H1 (cell line): ENCODE data around the gene RIMS3. TPM values are rescaled to one million over a fixed set of nuclear protein-coding genes. Genes with fewer than 3 reads are reported as not detected.
"Not testable (repeated sequence)": the region's sequence is repeated elsewhere in the genome, so short reads cannot be mapped to it uniquely, and the experiment has no call there.

Experiments
- CTCF ChIA-PET: fragments of 300-600 bp; sonication (Branson Sonifier 250); formaldehyde crosslinking; loops from one replicate; lab custom pipeline; 2021; ENCODE audit not compliant: partially characterized antibody; lab: Charles Lee
- POLR2A ChIA-PET: fragments of 300-600 bp; sonication (Branson Sonifier 250); formaldehyde crosslinking; loops from one replicate; lab custom pipeline; 2021; ENCODE audit warnings: inconsistent platforms; ENCODE audit not compliant: partially characterized antibody; lab: Charles Lee
- DNase-seq, 2 experiments: peaks; one replicate each; pipeline versions ENCODE4 v3.0.0 to v3.0.0-alpha.2; 2010 to 2022; ENCODE audit warnings: low spot score in 2 of 2, low read depth in 1 of 2, mixed read lengths in 1 of 2
- FAIRE-seq: peaks from 2 replicates; lab custom pipeline; 2011; peaks lifted over from hg19 to GRCh38; lab: Jason Lieb, UNC
- H2AFZ ChIP-seq: 2 replicates; pipeline ENCODE4 v1.8.1; 2012; ENCODE audit warnings: low read length, inconsistent platforms
- H2AK5ac ChIP-seq: 2 replicates; pipeline ENCODE4 v1.6.1; 2013; ENCODE audit warnings: low read depth, low read length
- H2BK120ac ChIP-seq: replicated peaks from 2 replicates; pipeline ENCODE3; 2013; ENCODE audit warnings: low read depth, low read length, inconsistent platforms
- H2BK12ac ChIP-seq: 2 replicates; pipeline ENCODE4 v1.6.1; 2013; ENCODE audit warnings: low read depth, low read length
- H2BK15ac ChIP-seq: 2 replicates; pipeline ENCODE4 v1.6.1; 2013; ENCODE audit warnings: low read length
- H2BK20ac ChIP-seq: 2 replicates; pipeline ENCODE4 v1.6.1; 2013; ENCODE audit warnings: low read length
- H2BK5ac ChIP-seq: 2 replicates; pipeline ENCODE4 v1.6.1; 2013; ENCODE audit warnings: low read depth, low read length
- H3K14ac ChIP-seq: 2 replicates; pipeline ENCODE4 v1.6.1; 2013; ENCODE audit warnings: inconsistent platforms; ENCODE audit not compliant: insufficient read length
- H3K18ac ChIP-seq: 2 replicates; pipeline ENCODE4 v1.6.1; 2013; ENCODE audit warnings: low read length; ENCODE audit errors: extremely low read depth
- H3K23ac ChIP-seq: 2 replicates; pipeline ENCODE4 v1.6.1; 2013; ENCODE audit warnings: inconsistent platforms; ENCODE audit not compliant: insufficient read length
- H3K23me2 ChIP-seq: 2 replicates; pipeline ENCODE4 v1.6.1; 2013; ENCODE audit warnings: low read depth, low read length
- H3K27ac ChIP-seq: 2 replicates; pipeline ENCODE4 v1.6.1; 2011; ENCODE audit warnings: low read depth, low read length, inconsistent platforms
- H3K27me3 ChIP-seq, 4 experiments: replicated peaks in 1 of 4; 1 replicate in 1 of 4; 2 replicates in 3 of 4; pipeline versions ENCODE4 v1.6.1 to v1.8.1; 2011 to 2013; ENCODE audit warnings: low read length in 3 of 4, mild to moderate bottlenecking in 3 of 4, inconsistent platforms in 2 of 4, mixed read lengths in 2 of 4, moderate library complexity in 1 of 4; ENCODE audit not compliant: control insufficient read depth in 3 of 4, insufficient read depth in 3 of 4; ENCODE audit errors: extremely low read depth in 1 of 4
- H3K36me3 ChIP-seq, 4 experiments: 2 replicates each; pipeline versions ENCODE4 v1.6.1 to v1.8.1; 2011 to 2013; ENCODE audit warnings: mild to moderate bottlenecking in 4 of 4, low read length in 3 of 4, moderate library complexity in 2 of 4, control low read depth in 1 of 4, inconsistent platforms in 1 of 4; ENCODE audit not compliant: insufficient read depth in 4 of 4, control insufficient read depth in 2 of 4
- H3K4ac ChIP-seq: replicated peaks from 2 replicates; pipeline ENCODE3; 2013; ENCODE audit warnings: low read length, low read depth, mixed read lengths, inconsistent platforms; ENCODE audit not compliant: insufficient read length
- H3K4me1 ChIP-seq, 4 experiments: replicated peaks in 1 of 4; 1 replicate in 1 of 4; 2 replicates in 3 of 4; pipeline versions ENCODE4 v1.6.1 to v1.8.1; 2011 to 2013; ENCODE audit warnings: low read length in 3 of 4, inconsistent platforms in 2 of 4, mixed read lengths in 1 of 4; ENCODE audit not compliant: insufficient read depth in 4 of 4, control insufficient read depth in 3 of 4
- H3K4me2 ChIP-seq, 2 experiments: 2 replicates each; pipeline versions ENCODE4 v1.6.1 to v1.8.1; 2011 to 2013; ENCODE audit warnings: low read depth in 2 of 2, low read length in 2 of 2, control low read depth in 1 of 2, inconsistent platforms in 1 of 2, mild to moderate bottlenecking in 1 of 2; ENCODE audit not compliant: insufficient read depth in 1 of 2
- H3K4me3 ChIP-seq, 4 experiments: fragments of 200-600, 300-600 bp in 1 of 4; sonication (generic), shearing (Covaris generic), sonication (Bioruptor Twin) in 1 of 4; 2 replicates each; pipeline versions ENCODE4 v1.5.1 to v1.8.1; 2011 to 2016; ENCODE audit warnings: low read length in 4 of 4, low read depth in 3 of 4, control low read depth in 2 of 4, inconsistent platforms in 2 of 4, mild to moderate bottlenecking in 2 of 4, mixed read lengths in 1 of 4, moderate library complexity in 1 of 4; ENCODE audit not compliant: insufficient read depth in 2 of 4; ENCODE audit errors: extremely low read depth in 1 of 4
- H3K56ac ChIP-seq: replicated peaks from 2 replicates; pipeline ENCODE3; 2013; ENCODE audit warnings: low read depth, mild to moderate bottlenecking, mixed read lengths, low read length, inconsistent platforms; ENCODE audit not compliant: insufficient read length
- H3K79me1 ChIP-seq: 2 replicates; pipeline ENCODE4 v1.6.1; 2013; ENCODE audit warnings: low read depth, low read length, control low read depth
- H3K79me2 ChIP-seq, 2 experiments: 2 replicates each; pipeline versions ENCODE4 v1.6.1 to v1.8.1; 2012 to 2013; ENCODE audit warnings: low read length in 2 of 2, mild to moderate bottlenecking in 2 of 2, inconsistent platforms in 1 of 2; ENCODE audit not compliant: insufficient read depth in 2 of 2, control insufficient read depth in 1 of 2
- H3K9ac ChIP-seq, 4 experiments: replicated peaks in 1 of 4; 1 replicate in 1 of 4; 2 replicates in 3 of 4; pipeline versions ENCODE4 v1.6.1 to v1.8.1; 2011 to 2013; ENCODE audit warnings: low read depth in 3 of 4, low read length in 3 of 4, control low read depth in 2 of 4, mild to moderate bottlenecking in 2 of 4, moderate library complexity in 2 of 4, inconsistent platforms in 1 of 4; ENCODE audit errors: extremely low read depth in 1 of 4
- H3K9me3 ChIP-seq, 2 experiments: 2 replicates each; pipeline versions ENCODE4 v1.6.1 to v1.8.1; 2012 to 2013; ENCODE audit warnings: mild to moderate bottlenecking in 2 of 2, moderate library complexity in 2 of 2, control low read depth in 1 of 2, inconsistent platforms in 1 of 2, low read depth in 1 of 2, low read length in 1 of 2, mixed read lengths in 1 of 2; ENCODE audit not compliant: insufficient read depth in 2 of 2
- H4K20me1 ChIP-seq, 2 experiments: replicated peaks in 1 of 2; 2 replicates each; pipeline versions ENCODE3 to v1.8.1; 2011 to 2013; ENCODE audit warnings: inconsistent platforms in 2 of 2, low read length in 2 of 2, mild to moderate bottlenecking in 1 of 2; ENCODE audit not compliant: insufficient read depth in 2 of 2, control insufficient read depth in 1 of 2
- H4K5ac ChIP-seq: 2 replicates; pipeline ENCODE4 v1.6.1; 2013; ENCODE audit warnings: low read length, low read depth, mixed read lengths, inconsistent platforms; ENCODE audit not compliant: insufficient read length
- H4K8ac ChIP-seq: 2 replicates; pipeline ENCODE4 v1.8.0; 2013; ENCODE audit warnings: mild to moderate bottlenecking, moderate library complexity, low read length, inconsistent platforms; ENCODE audit not compliant: insufficient read depth; ENCODE audit errors: extremely low read depth
- H4K91ac ChIP-seq: replicated peaks from 2 replicates; pipeline ENCODE3; 2013; ENCODE audit warnings: low read length, mixed read lengths, inconsistent platforms; ENCODE audit not compliant: insufficient read length
- WGBS, 2 experiments: shearing (Covaris generic) in 1 of 2; methylation state at CpG; one replicate each; pipeline versions ENCODE4 v1.1.6 to v1.1.7; 2013 to 2015; ENCODE audit warnings: low lambda C conversion rate in 2 of 2, mixed read lengths in 2 of 2, inconsistent platforms in 1 of 2, low coverage in 1 of 2, missing lambda C conversion rate in 1 of 2; ENCODE audit not compliant: insufficient replicate concordance in 2 of 2, insufficient coverage in 1 of 2, insufficient read length in 1 of 2; ENCODE audit errors: extremely low coverage in 1 of 2, missing lambda C conversion rate in 1 of 2; 5-methylcytosine and 5-hydroxymethylcytosine counted together
- polyA plus RNA-seq, 7 experiments: library from polyadenylated mRNA; depleted of rRNA in 3 of 7; stranded (reverse) in 5 of 7; unstranded in 2 of 7; fragments of >200 nt in 5 of 7; fragments of 200-250 nt in 2 of 7; gene quantifications; 1 replicate in 5 of 7; 2 replicates in 1 of 7; 4 replicates in 1 of 7; pipeline versions ENCODE4 v1.2.1 to v1.2.3, GENCODE V29; 2011 to 2013; ENCODE audit warnings: missing spikeins in 2 of 7, mixed read lengths in 2 of 7
- total RNA-seq: library from RNA; stranded (reverse); fragmentation: NEBNext Ultra II Directional; extraction: Animal tissue kit (Norgen Biotek cat#: 25700); gene quantifications from 2 replicates; pipeline ENCODE4 v1.2.1, GENCODE V29; 2021

The RIMS3 gene
- total and polyA plus RNA-seq, 2 of the 8 experiments (the other 6 are each of a cell fraction or from before 2014, with no cell fraction given), result 13.3 to 20.6 TPM

- H2AK5ac ChIP-seq, H3K23me2 ChIP-seq, H2BK15ac ChIP-seq, H3K36me3 ChIP-seq, CTCF ChIA-PET, H4K91ac ChIP-seq, H3K18ac ChIP-seq, H2BK120ac ChIP-seq, H3K23ac ChIP-seq, H4K8ac ChIP-seq, H2BK5ac ChIP-seq, H3K79me2 ChIP-seq, H2BK20ac ChIP-seq, H3K79me1 ChIP-seq, H3K9ac ChIP-seq, FAIRE-seq, POLR2A ChIA-PET, H3K4me3 ChIP-seq, H2BK12ac ChIP-seq, H3K9me3 ChIP-seq, H3K4me1 ChIP-seq, H4K5ac ChIP-seq, H3K4me2 ChIP-seq, H3K27ac ChIP-seq, H4K20me1 ChIP-seq, DNase-seq, H2AFZ ChIP-seq, H3K4ac ChIP-seq, H3K27me3 ChIP-seq, H3K56ac ChIP-seq, H3K14ac ChIP-seq: not testable (repeated sequence)
- WGBS, 2 experiments, result 76% methylated on average over 3 of the region's 3 CpGs; no CpG with 5 or more reads in 1 of the 2 experiments
Measured at GRCh38 chr1:40574805-40575204, 90.7 kb downstream of the RIMS3 start.

Other genes with a start within 250 kb of the RIMS3 start
- gene ZFP69B, start 215.2 kb downstream of the RIMS3 start, total RNA-seq, result 6.3 and 8.2 TPM in 2 replicates
- gene ZFP69B, start 215.2 kb downstream of the RIMS3 start, polyA plus RNA-seq (2011; rRNA removed), result 1.4 and 1.7 TPM in 2 replicates
- gene ZFP69, start 188.4 kb downstream of the RIMS3 start, total RNA-seq, result 4.3 TPM in 2 replicates
- 0.83 and 1.0 TPM in 2 replicates for gene ZFP69, start 188.4 kb downstream of the RIMS3 start, polyA plus RNA-seq (2011; rRNA removed)
- 7.7 and 8.5 TPM in 2 replicates for gene EXO5, start 156.9 kb downstream of the RIMS3 start, total RNA-seq
- gene EXO5, start 156.9 kb downstream of the RIMS3 start, polyA plus RNA-seq (2011; rRNA removed), result 3.1 and 4.4 TPM in 2 replicates
- 7.3 and 9.3 TPM in 2 replicates for gene ZNF684, start 134.0 kb downstream of the RIMS3 start, total RNA-seq
- gene ZNF684, start 134.0 kb downstream of the RIMS3 start, polyA plus RNA-seq (2011; rRNA removed), result 2.4 and 2.6 TPM in 2 replicates
- 51.1 and 54.1 TPM in 2 replicates for gene NFYC, start 26.0 kb upstream of the RIMS3 start, total RNA-seq
- 107 and 124 TPM in 2 replicates for gene NFYC, start 26.0 kb upstream of the RIMS3 start, polyA plus RNA-seq (2011; rRNA removed)
- gene KCNQ4, start 118.1 kb upstream of the RIMS3 start, total RNA-seq, result 3.5 and 3.9 TPM in 2 replicates
- gene KCNQ4, start 118.1 kb upstream of the RIMS3 start, polyA plus RNA-seq (2011; rRNA removed), result 2.2 and 4.0 TPM in 2 replicates
- gene CITED4, start 196.7 kb upstream of the RIMS3 start, total RNA-seq, result 16.0 and 16.3 TPM in 2 replicates
- gene CITED4, start 196.7 kb upstream of the RIMS3 start, polyA plus RNA-seq (2011; rRNA removed), result 5.4 and 11.1 TPM in 2 replicates